MM.1S (cell line): ENCODE data around the gene YWHAG.

Experiments used
- EZH2phosphoT487 ChIP-seq: fragments of 300-600 bp; sonication (generic); IDR thresholded peaks from 2 replicates; pipeline ENCODE4 v1.6.1; 2018; ENCODE audit warnings: antibody characterized with exemption, low read length
- TF ChIP-seq, protein P1 (sequence below): fragments of 300-600 bp; sonication (generic); IDR thresholded peaks from 2 replicates; pipeline ENCODE4 v1.5.1; 2016; ENCODE audit warnings: antibody characterized with exemption, low read length, mixed read lengths

DNA sequence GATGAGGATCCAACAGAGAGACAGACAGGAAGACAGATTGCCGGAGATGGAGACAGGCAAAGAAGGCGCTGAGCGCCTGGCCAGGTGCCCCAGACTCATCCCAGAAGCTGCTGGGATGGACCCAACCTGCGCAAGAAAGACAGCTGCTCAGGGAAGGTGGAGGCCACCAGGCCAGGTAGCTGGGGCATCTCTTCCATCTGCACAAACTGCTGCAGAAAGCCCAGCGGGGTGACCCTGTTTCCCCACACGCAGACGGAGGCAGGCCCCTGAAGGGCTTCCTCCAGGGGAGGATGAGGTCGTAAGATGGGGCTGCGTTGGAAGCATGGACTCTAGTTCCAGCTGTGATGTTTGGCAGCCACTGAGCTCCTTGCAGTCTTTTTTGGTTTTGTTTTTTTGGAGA lies 16.5 kb upstream of the YWHAG start:
- TF ChIP-seq, protein P1, sequence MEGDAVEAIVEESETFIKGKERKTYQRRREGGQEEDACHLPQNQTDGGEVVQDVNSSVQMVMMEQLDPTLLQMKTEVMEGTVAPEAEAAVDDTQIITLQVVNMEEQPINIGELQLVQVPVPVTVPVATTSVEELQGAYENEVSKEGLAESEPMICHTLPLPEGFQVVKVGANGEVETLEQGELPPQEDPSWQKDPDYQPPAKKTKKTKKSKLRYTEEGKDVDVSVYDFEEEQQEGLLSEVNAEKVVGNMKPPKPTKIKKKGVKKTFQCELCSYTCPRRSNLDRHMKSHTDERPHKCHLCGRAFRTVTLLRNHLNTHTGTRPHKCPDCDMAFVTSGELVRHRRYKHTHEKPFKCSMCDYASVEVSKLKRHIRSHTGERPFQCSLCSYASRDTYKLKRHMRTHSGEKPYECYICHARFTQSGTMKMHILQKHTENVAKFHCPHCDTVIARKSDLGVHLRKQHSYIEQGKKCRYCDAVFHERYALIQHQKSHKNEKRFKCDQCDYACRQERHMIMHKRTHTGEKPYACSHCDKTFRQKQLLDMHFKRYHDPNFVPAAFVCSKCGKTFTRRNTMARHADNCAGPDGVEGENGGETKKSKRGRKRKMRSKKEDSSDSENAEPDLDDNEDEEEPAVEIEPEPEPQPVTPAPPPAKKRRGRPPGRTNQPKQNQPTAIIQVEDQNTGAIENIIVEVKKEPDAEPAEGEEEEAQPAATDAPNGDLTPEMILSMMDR = no peak
- TF ChIP-seq EZH2phosphoT487 = no peak
